Hepatocyte (in vitro differentiated cells): ENCODE measurements around the gene LRMDA.

ENCODE experiments used
- CTCF ChIP-seq: fragments of 200-600 bp; sonication (generic); IDR thresholded peaks from 2 replicates; pipeline ENCODE4 v1.5.1; 2016; ENCODE audit warnings: antibody characterized with exemption, mild to moderate bottlenecking; ENCODE audit not compliant: poor library complexity
- EZH2phosphoT487 ChIP-seq: fragments of 200-600 bp; sonication (generic); IDR thresholded peaks from one replicate; pipeline ENCODE4 v1.6.1; 2018; ENCODE audit warnings: antibody characterized with exemption, mild to moderate bottlenecking, low read depth, moderate library complexity; ENCODE audit not compliant: unreplicated experiment, severe bottlenecking

DNA sequence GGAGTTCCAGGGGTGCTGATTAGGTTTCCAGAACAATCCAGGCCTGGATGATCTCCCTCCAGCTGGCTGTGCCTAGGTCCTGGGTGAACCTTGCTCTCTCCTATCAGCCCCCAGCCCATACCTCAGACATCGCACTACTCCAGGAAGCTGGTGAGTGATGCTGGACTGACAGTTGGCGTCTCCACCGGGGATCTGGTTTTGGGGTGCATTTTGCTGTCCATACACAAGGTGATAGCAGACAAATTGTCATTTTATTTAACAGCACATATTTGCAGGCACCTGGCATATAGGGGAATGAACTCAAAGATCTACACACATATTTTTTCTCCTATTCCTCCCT lies 601.2 kb downstream of the LRMDA start:
- TF ChIP-seq CTCF (no peak), EZH2phosphoT487 (no peak)
